Upper lobe of left lung (tissue), 4 donors: Measurements from ENCODE around the gene PDE7B.

Experiments
- POLR2A ChIP-seq, 4 donors: fragments of 450-650 bp; IDR thresholded peaks; one replicate each; pipeline ENCODE4 v1.5.1; 2016 to 2017; ENCODE audit warnings: antibody characterized with exemption in 4 of 4, mild to moderate bottlenecking in 2 of 4
- POLR2AphosphoS5 ChIP-seq, 2 donors: sonication (generic); formaldehyde crosslinking; IDR thresholded peaks; one replicate each; pipeline ENCODE4 v1.5.1; 2017; ENCODE audit warnings: antibody characterized with exemption in 2 of 2
- TF ChIP-seq, protein P1 (sequence below), 6 experiments: fragments of 450-650 bp in 4 of 6; fragments of 200-600 bp in 2 of 6; sonication (generic) in 2 of 6; IDR thresholded peaks; one replicate each; pipeline ENCODE4 v1.5.1; 2016 to 2019; ENCODE audit warnings: antibody characterized with exemption in 6 of 6

DNA sequence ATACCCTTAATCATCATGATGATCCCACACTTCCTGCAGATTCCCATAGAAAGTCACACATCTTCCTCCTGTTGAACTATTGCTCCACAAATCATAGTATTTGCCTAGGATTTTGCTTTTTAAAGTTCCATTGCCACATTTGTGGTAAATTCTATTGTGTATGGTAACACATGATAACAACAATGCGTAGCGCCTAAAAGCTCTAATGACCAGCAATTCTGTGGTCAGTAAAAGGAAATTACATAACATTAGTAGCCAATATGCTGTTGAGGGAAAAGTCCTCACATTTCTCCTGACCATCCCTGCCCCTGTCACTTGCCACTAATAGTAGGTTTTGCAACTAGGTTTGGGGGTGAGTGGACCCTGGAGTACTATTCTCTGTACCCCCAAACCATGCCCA lies 31.8 kb upstream of the PDE7B start:
- TF ChIP-seq, protein P1, sequence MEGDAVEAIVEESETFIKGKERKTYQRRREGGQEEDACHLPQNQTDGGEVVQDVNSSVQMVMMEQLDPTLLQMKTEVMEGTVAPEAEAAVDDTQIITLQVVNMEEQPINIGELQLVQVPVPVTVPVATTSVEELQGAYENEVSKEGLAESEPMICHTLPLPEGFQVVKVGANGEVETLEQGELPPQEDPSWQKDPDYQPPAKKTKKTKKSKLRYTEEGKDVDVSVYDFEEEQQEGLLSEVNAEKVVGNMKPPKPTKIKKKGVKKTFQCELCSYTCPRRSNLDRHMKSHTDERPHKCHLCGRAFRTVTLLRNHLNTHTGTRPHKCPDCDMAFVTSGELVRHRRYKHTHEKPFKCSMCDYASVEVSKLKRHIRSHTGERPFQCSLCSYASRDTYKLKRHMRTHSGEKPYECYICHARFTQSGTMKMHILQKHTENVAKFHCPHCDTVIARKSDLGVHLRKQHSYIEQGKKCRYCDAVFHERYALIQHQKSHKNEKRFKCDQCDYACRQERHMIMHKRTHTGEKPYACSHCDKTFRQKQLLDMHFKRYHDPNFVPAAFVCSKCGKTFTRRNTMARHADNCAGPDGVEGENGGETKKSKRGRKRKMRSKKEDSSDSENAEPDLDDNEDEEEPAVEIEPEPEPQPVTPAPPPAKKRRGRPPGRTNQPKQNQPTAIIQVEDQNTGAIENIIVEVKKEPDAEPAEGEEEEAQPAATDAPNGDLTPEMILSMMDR (IDR thresholded peaks at IDR 0.05), result no peak
- no peak for TF ChIP-seq POLR2AphosphoS5 (IDR thresholded peaks at IDR 0.05)
- TF ChIP-seq POLR2A (IDR thresholded peaks at IDR 0.05), result no peak
